Neural progenitor cell (in vitro differentiated cells): Measurements from ENCODE around the gene TJP1.

Source experiments
- CTCF ChIP-seq: fragments of 200-600 bp; sonication (generic); IDR thresholded peaks from 2 replicates; pipeline ENCODE4 v1.5.1; 2017; ENCODE audit warnings: antibody characterized with exemption, mild to moderate bottlenecking
- EZH2 ChIP-seq: fragments of 200-600 bp; sonication (generic); IDR thresholded peaks from 2 replicates; pipeline ENCODE4 v1.6.1; 2017; ENCODE audit warnings: antibody characterized with exemption, mild to moderate bottlenecking, moderate library complexity
- EZH2phosphoT487 ChIP-seq: fragments of 200-600 bp; sonication (generic); IDR thresholded peaks from 2 replicates; pipeline ENCODE4 v1.6.1; 2017; ENCODE audit warnings: antibody characterized with exemption

DNA sequence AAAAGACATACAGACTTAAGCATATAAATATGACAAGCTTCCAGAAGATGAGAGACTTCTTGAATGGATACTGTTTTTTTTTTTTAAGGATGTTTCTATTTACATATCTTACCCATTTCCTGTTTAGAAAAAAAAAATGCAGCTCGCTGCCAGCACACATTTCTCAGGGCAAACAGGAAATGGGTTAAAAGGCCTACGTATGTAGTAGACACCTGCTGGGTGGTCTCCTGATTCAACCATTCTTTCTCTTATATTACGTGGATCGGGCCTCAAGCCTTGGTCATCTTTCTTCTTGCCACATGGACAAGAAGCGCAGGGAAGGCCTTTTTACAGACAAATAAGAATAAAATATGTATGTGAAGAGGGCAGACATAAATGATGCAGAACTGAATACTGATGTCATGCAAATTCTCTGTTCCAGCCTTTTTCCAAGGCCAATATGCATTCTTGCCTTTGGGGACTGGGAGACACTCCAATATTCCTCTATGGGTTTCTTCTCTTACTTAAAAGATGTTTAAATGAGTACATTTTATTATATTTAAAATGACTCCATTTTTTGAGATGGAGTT is 35.0 kb upstream of the TJP1 start:
- no peak for TF ChIP-seq CTCF
- no peak for TF ChIP-seq EZH2phosphoT487
- no peak for TF ChIP-seq EZH2
